Small intestine (tissue), 7 donors: ENCODE data around the gene IRS2. TPM values are rescaled to one million over a fixed set of nuclear protein-coding genes. Genes with fewer than 3 reads are reported as not detected.

Experiments used
- DNase-seq, 2 donors: peaks; one replicate each; pipeline versions ENCODE4 v3.0.0 to v3.0.0-alpha.2; 2013
- FAIRE-seq: peaks from 2 replicates; lab custom pipeline; 2012; peaks lifted over from hg19 to GRCh38; lab: Jason Lieb, UNC
- H3K27ac ChIP-seq, 3 donors: one replicate each; pipeline ENCODE4 v1.5.1; 2013; ENCODE audit warnings: low read length in 2 of 3, mild to moderate bottlenecking in 2 of 3, control low read depth in 1 of 3, inconsistent platforms in 1 of 3, low read depth in 1 of 3, moderate library complexity in 1 of 3
- H3K27me3 ChIP-seq, 3 donors: one replicate each; pipeline ENCODE4 v1.6.1; 2013; ENCODE audit warnings: low read length in 3 of 3, inconsistent platforms in 1 of 3; ENCODE audit not compliant: control insufficient read depth in 3 of 3, insufficient read depth in 3 of 3
- H3K36me3 ChIP-seq, 3 donors: one replicate each; pipeline ENCODE4 v1.6.1; 2013; ENCODE audit warnings: low read length in 3 of 3, inconsistent platforms in 1 of 3, low read depth in 1 of 3, mild to moderate bottlenecking in 1 of 3, moderate library complexity in 1 of 3; ENCODE audit not compliant: control insufficient read depth in 3 of 3, insufficient read depth in 2 of 3
- H3K4me1 ChIP-seq, 3 donors: one replicate each; pipeline ENCODE4 v1.6.1; 2013; ENCODE audit warnings: low read length in 2 of 3, inconsistent platforms in 1 of 3, low read depth in 1 of 3, mild to moderate bottlenecking in 1 of 3, moderate library complexity in 1 of 3; ENCODE audit not compliant: control insufficient read depth in 3 of 3, insufficient read depth in 2 of 3
- H3K4me3 ChIP-seq, 3 donors: one replicate each; pipeline ENCODE4 v1.5.1; 2013; ENCODE audit warnings: low read length in 3 of 3, control low read depth in 1 of 3, inconsistent platforms in 1 of 3, low read depth in 1 of 3, mild to moderate bottlenecking in 1 of 3, moderate library complexity in 1 of 3
- H3K9me3 ChIP-seq, 2 donors: one replicate each; pipeline ENCODE4 v1.6.1; 2013; ENCODE audit warnings: low read depth in 1 of 2, low read length in 1 of 2; ENCODE audit not compliant: control insufficient read depth in 2 of 2, insufficient read depth in 1 of 2
- WGBS, 3 donors: extraction: QIAGEN DNeasy Blood & Tissue Kit; methylation state at CpG; one replicate each; pipeline ENCODE4 v1.1.7; 2013; 5-methylcytosine and 5-hydroxymethylcytosine counted together
- polyA plus RNA-seq, 4 donors: library from polyadenylated mRNA; stranded (reverse) in 3 of 4; unstranded in 1 of 4; fragments of 200-250 nt in 3 of 4; fragments of 120-200 nt in 1 of 4; gene quantifications; one replicate each; pipeline versions ENCODE4 v1.2.1 to v1.2.3, GENCODE V29; 2013
- donor health status: healthy with polysubstance abuse.
- donor health status: control.
- donor health status: control.
- donor health status: Bipolar disorder and iron deficiency.
- donor health status: healthy.

IRS2 gene
- polyA plus RNA-seq, 4 donors, result 3.8 to 16.2 (median 5.0) TPM

- FAIRE-seq (no peak), DNase-seq (no peak)
- H3K4me1 ChIP-seq, result peaks cover 0 to 3% (median 1%) of the 10 kb centered on the region in 3 donors
- H3K4me3 ChIP-seq, result no peak overlapping the region
- peaks cover 0 to 10% (median 9%) of the 10 kb centered on the region in 3 donors for H3K27me3 ChIP-seq
- H3K36me3 ChIP-seq, result no peaks in the 10 kb centered on the region
- no peaks in the 10 kb centered on the region for H3K9me3 ChIP-seq
- WGBS, 3 donors, result 72 to 78% (median 72%) methylated on average over 6 of the region's 6 CpGs
- no peak overlapping the region for H3K27ac ChIP-seq
Measured at GRCh38 chr13:109792416-109793059, 6.2 kb upstream of the IRS2 start.

- Histone ChIP-seq H3K4me1 (peaks cover 0 to 4% (median 2%) of the 10 kb centered on the region in 3 donors), H3K4me3 (no peak overlapping the region), H3K36me3 (no peaks in the 10 kb centered on the region), H3K27me3 (peaks cover 0 to 10% (median 5%) of the 10 kb centered on the region in 3 donors), H3K27ac (no peak overlapping the region), H3K9me3 (no peaks in the 10 kb centered on the region)
- FAIRE-seq (no peak), DNase-seq (peak; percentile 57)
- 34 to 46% (median 43%) methylated on average over 7 of the region's 7 CpGs for WGBS, 3 donors
Measured at GRCh38 chr13:109790942-109791605, 4.7 kb upstream of the IRS2 start.

GRCh38 chr13:109790086-109790485 lies 3.7 kb upstream of the IRS2 start:
- WGBS, 3 donors, result 69 to 90% (median 81%) methylated on average over 1 of the region's 1 CpG
- no peak for FAIRE-seq
- Histone ChIP-seq H3K27ac (no peak overlapping the region), H3K4me1 (peaks cover 0 to 4% (median 2%) of the 10 kb centered on the region in 3 donors), H3K27me3 (peaks cover 0 to 8% (median 2%) of the 10 kb centered on the region in 3 donors), H3K36me3 (no peaks in the 10 kb centered on the region), H3K4me3 (no peak overlapping the region), H3K9me3 (no peaks in the 10 kb centered on the region)
- DNase-seq, result no peak

- DNase-seq (no peak), FAIRE-seq (no peak)
- WGBS, 3 donors, result 16 to 48% (median 35%) methylated on average over 2 of the region's 2 CpGs
- Histone ChIP-seq H3K27me3 (peaks cover 0 to 8% (median 2%) of the 10 kb centered on the region in 3 donors), H3K9me3 (no peaks in the 10 kb centered on the region), H3K4me1 (peaks cover 0 to 4% (median 2%) of the 10 kb centered on the region in 3 donors), H3K4me3 (no peak overlapping the region), H3K36me3 (peaks cover 0 to under 1% (median 0%) of the 10 kb centered on the region in 3 donors), H3K27ac (peak overlapping the region in 1 of 3 donors; percentile 20)
Measured at GRCh38 chr13:109789262-109789661, 2.9 kb upstream of the IRS2 start.

- FAIRE-seq (no peak), DNase-seq (no peak)
- Histone ChIP-seq H3K9me3 (no peaks in the 10 kb centered on the region), H3K36me3 (peaks cover 0 to 6% (median 0%) of the 10 kb centered on the region in 3 donors), H3K27ac (peak overlapping the region in 1 of 3 donors; percentile 20), H3K4me1 (peaks cover 0 to 4% (median 2%) of the 10 kb centered on the region in 3 donors), H3K4me3 (no peak overlapping the region), H3K27me3 (peaks cover 0 to 8% (median 2%) of the 10 kb centered on the region in 3 donors)
- 52 to 70% (median 60%) methylated on average over 7 of the region's 7 CpGs for WGBS, 3 donors
Measured at GRCh38 chr13:109788372-109789111, 2.2 kb upstream of the IRS2 start.

- H3K9me3 ChIP-seq, result no peaks in the 10 kb centered on the region
Measured at GRCh38 chr13:109787135-109787954, 962 bp upstream of the IRS2 start.

GRCh38 chr13:109785892-109786450 lies 412 bp downstream of the IRS2 start:
- peaks cover 0 to 8% (median 2%) of the 10 kb centered on the region in 3 donors for H3K27me3 ChIP-seq
- no peak for DNase-seq
- no peaks in the 10 kb centered on the region for H3K9me3 ChIP-seq
- FAIRE-seq, result no peak
- peak overlapping the region; percentile 41 to 95 (median 70) for H3K4me3 ChIP-seq
- H3K27ac ChIP-seq, result peak overlapping the region in 2 of 3 donors; percentile 81 to 89
- H3K36me3 ChIP-seq, result peaks cover 0 to 25% (median 4%) of the 10 kb centered on the region in 3 donors
- peaks cover 2 to 11% (median 4%) of the 10 kb centered on the region in 3 donors for H3K4me1 ChIP-seq
- WGBS, 3 donors, result 1% methylated on average over 39 to 88 of the region's 88 CpGs

More at GRCh38 chr13:109787135-109787954, 962 bp upstream of the IRS2 start:
- peak overlapping the region; percentile 51 to 95 (median 52) for H3K4me3 ChIP-seq
- peak overlapping the region; percentile 29 to 80 (median 50) for H3K27ac ChIP-seq
- no peak for FAIRE-seq
- H3K27me3 ChIP-seq, result peaks cover 0 to 8% (median 2%) of the 10 kb centered on the region in 3 donors
- 0 to 1% (median 1%) methylated on average over 57 to 86 of the region's 86 CpGs for WGBS, 3 donors
- peaks cover 0 to 12% (median 0%) of the 10 kb centered on the region in 3 donors for H3K36me3 ChIP-seq
- peak in 1 of 2 donors; percentile 75 for DNase-seq
- H3K4me1 ChIP-seq, result peaks cover 1 to 4% (median 2%) of the 10 kb centered on the region in 3 donors
